Stimulated activated CD4-positive, alpha-beta T cell treated with anti-CD3 and anti-CD28 coated beads, Interleukin-2, amount 100 ng/mL, for 48 hours (primary cell): ENCODE data around the gene CREB1.

Source experiments
- DNase-seq, 2 donors: peaks; one replicate each; pipeline ENCODE4 v3.0.0-alpha.2; 2020

Gene CREB1

DNA sequence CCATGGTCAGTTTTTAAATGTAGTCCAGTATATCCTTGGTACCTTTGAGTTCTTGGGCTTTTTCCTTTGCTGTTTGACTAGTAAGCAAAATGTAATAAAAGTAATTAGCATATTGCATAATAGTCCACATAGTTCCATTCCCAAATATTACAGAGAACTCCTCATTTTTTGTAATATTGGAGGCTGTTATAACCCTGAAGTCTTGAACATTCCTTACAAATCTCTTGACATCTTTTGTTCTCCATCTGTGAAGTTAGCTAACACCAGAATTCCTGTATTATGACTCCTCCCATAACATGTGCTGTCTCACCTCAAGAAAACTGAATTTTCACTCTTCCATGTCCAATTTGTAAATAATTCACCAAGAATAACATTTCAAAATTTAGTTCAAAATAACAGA lies 17.1 kb downstream of the CREB1 start:
- no peak for DNase-seq

DNA sequence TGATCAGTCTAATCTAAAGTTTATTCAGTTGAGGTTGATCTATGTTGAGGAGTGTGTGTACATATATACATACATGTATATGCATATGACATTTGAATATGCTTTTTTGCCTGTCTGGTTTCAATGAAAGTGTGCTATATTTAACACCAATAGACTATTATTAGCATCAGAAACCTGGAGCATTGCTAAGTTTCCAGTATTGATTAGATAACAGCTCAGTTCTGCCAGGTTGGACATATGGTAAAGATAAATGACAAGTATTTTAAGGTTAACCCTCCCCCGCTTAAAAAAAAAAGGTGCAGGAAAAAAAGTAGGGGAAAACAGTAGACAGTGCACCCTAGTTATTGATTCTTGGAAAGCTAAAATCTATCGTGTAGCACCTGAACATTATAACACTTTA lies 19.4 kb downstream of the CREB1 start:
- no peak for DNase-seq

DNA sequence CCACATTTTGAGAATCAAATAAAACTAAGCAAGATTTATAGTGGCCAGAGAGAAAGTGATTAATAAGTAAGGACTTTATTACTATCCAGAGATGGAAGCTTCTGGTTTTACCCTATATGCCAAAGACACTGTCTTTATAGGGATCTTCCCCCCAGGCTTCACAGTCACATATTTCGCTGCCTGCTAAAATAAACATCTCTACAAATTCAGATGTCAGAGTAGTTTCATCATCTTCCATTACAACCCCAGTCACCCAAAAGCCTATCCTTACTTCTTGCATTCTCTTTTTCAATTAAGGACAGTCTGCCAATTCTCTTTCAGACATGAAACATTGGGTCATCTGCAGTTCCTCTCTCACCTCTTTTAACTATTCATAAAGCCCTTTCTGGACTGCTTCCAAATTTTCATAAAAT lies 28.3 kb downstream of the CREB1 start:
- DNase-seq: no peak

DNA sequence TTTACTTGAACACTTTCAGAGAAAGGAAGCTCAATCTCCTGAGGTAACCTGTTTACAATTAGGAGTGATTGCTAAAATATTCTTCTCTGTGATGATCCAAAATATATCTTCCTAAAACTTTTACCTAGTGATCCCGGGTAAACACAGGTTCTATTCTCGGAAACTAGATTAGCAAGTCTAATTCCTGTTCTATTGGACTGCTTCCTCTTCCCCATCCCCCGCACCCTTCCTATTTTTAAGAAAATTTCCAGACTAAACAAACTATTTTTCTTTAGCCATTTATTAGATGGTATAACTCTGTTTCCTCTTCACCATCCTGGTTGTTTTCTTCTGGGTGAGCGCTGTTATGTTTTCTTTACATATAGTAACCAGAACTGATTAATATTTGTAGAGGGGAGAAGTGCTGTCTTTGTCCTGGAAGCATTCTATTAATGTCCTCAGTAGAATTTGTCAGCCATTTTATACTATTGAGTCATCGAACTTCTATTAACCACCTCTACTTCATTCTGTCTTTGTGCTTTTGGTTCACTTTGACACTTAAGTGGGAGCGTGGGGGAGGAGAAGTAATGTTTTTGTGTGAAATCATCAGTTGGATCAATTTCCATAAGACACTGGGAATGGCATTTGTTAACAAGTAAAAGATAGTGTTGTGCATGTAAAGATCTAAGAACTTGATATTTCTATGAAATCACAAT lies 31.8 kb downstream of the CREB1 start:
- DNase-seq: no peak

DNA sequence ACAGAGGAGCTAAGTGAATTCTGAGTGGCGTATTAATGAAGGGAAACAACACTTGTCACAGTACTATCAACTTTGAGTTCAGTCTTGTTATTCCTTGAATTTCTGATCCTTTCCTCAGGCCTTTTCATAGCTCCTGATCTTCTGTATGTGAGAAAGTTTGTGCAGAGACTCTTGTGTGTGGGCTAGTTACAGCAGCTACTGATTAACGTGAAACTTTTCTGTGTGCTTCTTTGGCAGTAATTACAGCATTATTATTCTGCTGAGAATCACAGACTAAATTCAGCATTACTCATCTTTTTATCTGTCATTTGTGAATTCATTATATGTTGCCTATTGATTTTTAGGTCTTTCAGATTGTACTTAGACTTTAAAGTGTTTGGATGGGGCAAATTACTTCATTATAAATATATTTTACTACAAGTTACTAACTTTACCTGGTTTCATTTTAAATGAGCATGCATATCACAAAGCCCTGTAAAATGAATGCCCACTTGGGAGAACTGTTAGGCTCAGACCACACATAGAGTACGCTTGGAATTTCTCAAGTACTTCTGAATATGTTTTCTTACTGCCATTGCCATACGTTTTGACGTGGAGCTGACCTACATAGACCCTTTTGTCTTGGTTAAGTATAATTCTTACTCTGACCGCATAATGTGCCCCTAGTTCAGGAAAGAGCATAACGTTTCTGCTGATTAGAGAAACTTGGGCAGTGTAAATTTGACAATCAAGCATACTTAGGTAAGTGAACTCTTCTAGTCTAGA lies 36.2 kb downstream of the CREB1 start:
- no peak for DNase-seq

DNA sequence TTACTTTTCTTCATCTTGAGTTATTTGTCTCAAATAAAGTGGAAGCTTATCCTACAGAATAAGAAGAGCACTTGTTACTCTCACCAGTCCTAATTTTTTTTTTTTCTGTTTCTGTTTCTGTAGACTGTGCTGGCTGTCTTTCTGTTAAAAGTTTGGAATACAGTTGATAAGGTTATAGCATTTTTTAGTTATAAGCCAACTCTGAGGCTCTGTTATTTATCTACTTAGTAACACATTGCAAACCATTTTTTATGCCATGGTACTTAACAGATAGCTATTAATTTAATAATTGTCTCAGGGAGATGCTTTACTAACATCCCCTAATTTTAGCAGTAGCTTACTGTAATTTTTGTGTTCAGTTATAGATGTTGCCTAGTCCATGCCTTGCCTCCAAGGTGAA lies 37.9 kb downstream of the CREB1 start:
- DNase-seq: no peak

DNA sequence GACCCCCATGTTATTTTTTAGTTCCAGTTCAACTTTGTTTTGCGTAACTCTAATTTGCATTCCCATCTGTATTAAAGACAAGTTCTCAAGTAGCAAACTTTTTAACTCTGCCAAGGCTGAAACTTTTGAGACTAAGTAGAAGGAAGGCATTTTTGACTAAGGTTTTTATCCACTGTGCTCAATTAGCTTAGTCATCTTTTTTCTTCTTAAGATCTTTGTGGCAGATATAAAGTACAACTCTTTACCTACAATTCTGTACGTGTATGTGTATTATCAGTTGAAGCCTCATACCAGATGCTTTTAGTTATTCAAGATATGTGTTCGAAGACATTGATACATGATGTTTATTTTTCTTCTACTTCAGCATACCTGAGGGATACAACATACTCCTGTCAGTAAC lies 41.6 kb downstream of the CREB1 start:
- no peak for DNase-seq

DNA sequence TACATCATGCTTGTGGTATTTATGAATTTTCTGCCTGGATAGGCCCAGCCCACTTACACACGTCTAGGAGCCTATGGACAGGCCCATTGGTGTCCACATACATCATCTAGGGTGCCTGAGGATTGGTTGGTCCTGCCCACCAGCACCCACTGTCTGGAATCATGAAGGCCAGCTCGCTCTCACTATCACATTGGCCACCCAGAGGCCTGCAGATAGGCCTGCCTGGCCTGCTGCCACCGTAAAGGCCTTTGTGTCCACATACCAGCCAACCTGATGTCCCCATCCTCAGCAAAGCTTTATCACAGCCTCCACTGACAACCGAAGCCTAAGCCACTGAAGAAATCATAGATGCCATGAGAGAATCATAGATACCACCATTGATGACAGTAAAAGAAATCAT lies 55.2 kb downstream of the CREB1 start:
- no peak for DNase-seq

DNA sequence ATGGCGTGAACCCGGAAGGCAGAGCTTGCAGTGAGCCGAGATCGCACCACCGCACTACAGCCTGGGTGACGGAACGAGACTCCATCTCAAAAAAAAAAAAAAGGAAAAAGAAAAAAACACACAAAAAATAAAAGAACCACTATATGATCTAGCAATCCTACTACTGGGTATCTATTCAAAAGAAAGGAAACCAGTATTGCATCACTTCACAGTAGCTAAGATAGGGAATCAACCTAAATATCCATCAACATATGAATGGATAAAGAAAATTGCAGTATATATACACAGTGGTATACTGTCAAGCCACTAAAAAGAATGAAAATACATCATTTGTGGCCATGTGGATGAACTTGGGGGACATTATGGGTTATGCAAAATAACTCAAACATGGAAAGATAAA lies 57.5 kb downstream of the CREB1 start:
- DNase-seq: no peak

DNA sequence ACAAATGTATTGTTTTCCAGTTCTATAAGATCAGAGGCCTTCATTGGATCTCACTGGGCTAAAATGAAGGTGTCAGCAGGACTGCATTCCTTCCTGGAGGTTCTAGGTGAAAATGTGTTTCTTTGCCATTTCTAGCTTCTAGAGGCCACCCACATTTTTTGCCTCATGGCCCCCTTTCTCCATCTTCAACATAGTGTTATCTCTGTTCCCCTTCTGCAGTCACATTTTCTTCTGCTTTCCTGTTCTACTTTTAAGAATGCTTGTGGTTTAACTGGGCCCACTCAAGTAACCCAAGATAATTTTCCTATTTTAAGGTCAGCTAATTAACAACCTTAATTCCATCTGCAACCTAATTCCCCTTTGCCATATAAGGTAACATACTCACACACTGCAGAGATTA lies 59.4 kb downstream of the CREB1 start:
- no peak for DNase-seq

DNA sequence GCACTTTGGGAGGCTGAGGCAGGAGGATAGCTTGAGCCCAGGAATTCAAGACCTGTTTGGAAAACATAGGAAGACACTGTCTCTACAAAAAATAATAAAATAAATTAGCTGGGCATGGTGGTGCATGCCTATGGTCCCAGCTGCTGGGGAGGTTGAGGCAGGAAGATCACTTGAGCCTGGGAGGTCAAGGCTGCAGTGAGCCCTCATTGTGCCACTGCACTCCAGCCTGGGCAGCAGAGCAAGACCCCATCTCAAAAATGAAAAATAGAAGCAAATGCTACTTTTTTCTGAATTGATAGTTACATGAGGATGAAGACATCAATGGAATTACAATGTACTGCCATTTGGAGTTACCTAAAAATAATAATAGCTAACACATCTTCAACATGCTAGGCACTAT lies 63.5 kb downstream of the CREB1 start:
- no peak for DNase-seq

DNA sequence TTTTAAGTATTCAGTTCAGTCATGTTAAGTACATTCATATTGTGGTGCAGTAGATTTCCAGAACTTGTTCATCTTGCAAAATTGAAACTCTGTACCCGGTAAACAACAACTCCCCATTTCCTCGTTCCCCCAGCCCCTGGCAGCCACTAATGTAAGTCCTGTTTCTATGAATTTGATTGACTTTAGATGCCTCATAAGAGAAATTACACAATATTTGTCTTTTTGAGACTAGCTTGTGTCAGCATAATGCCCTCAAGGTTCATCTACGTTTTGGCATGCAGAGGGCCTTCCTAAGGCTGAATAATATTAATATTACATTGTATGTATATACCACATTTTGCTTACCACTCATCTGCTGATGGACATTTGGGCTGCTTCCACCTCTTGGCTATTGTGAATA lies 64.5 kb downstream of the CREB1 start:
- no peak for DNase-seq

DNA sequence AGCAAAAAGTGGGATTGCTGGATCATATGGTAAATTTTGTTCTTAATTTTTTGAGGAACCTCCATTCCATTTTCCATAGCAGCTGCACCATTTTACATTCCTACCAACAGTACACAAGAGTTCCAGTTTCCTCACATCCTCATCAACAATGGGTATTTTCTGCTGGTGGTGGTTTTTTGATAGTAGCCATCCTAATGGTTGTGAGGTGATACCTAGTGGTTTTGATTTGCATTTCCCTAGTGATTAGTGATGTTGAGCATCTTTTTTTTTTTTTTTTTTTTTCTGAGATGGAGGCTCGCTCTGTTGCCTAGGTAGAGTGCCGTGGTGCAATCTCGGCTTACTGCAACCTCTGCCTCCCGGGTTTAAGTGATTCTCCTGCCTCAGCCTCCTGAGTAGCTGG lies 65.0 kb downstream of the CREB1 start:
- no peak for DNase-seq

DNA sequence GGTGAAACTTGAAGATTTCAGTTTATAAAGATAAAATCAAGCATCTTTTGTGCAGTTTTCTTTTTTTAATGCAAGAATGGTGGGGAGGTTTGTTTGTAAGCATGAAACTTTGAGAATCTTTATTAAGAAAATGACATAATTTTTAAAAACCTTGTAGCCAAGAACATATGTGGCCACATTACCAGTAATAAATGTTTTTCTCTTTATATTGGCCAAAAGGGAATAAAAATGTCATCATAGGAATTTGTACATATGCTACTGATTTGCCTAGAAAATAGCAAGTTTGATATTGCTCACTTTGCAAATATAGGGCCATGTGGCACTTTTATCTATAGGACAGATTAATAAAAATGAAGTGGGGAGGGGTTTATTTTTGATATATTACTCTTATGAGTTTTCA lies 69.9 kb downstream of the CREB1 start:
- no peak for DNase-seq

DNA sequence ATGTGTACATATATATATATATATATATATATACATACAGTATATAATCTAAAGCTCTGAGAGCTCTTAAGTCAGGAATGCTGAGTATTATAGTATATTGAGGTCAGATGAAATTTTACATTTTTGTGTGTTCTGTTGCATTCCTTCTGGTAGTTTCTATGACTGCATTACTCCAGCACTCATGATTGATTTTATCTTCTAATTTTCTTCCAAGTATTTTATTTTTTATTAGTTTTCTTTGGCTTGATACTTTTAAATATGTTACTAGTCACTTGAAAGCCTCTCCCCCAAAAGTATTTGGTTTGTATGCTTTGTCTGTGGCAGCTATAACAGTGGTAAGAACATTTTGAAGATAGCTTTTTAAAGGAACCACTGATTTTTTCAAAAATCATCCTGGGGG lies 70.5 kb downstream of the CREB1 start:
- DNase-seq: no peak

DNA sequence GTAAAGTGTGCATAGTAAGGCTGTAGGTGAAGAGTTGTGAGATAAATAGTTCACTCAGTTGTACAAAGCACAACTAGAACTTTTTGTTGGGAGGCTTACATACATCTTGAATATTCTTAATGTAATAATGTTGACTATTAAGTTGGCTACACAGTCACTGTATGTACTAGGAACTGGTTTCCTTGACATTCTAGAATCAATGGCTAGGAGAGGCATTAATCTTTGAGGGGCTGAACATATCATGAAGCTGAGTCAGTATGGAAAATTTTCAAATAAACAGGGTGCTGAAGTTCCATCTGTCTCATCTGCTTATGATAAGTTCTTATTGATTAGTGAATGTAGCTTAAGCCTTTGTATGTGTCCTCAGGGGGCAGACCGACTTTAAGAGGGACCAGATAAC lies 72.0 kb downstream of the CREB1 start:
- DNase-seq: no peak

DNA sequence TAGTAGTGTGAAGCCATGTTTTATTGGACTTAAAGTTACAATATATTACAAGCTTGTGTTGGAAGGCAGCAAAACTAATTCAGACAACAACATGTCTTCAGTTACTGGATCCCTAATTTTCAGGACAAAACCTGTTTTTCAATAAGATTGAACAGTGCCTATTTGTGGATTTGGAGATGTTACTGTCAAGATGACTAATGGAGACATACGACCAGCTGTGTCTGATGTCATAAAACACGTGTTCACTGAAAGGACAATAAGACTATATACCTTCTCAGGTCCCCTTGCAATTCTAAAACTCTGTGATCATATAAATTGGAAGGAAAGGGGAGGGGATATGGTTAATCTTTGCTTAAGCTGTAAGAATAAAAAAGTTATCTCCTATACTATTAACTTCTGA lies 73.7 kb downstream of the CREB1 start:
- no peak for DNase-seq

DNA sequence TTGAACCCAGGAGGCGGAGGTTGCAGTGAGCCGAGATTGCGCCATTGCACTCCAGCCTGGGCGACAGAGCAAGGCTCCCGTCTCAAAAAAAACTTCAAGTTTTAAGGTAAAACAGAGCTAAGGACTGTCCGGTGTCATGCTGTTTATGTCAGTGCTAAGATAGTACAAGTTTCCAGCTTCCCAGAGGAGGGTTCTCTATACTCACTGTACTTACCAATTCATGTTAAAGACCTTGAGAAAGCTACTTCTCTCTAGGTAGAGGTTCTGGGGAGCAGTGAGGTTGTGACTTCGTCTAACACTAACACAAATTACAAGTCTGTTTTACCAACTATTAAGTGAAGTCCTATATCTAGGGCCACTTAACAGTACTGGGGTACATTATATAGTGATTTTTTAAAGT lies 76.6 kb downstream of the CREB1 start:
- no peak for DNase-seq

DNA sequence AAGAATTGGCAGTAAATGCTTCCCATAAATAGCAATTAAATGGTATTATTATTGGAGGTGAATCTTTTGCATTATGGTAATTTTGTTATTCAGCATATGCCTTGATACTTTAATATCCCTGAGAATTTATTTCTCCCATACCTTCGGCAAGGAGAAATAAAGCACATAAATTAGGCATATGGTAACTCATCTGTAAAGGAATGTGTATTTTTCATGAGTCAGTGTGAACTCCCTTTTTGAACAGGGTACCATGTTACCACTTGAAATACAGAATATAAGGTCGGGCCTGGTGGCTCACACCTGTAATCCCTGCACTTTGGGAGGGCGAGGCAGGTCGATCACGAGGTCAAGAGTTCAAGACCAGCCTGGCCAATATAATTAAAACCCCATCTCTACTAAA lies 77.1 kb downstream of the CREB1 start:
- DNase-seq: no peak

DNA sequence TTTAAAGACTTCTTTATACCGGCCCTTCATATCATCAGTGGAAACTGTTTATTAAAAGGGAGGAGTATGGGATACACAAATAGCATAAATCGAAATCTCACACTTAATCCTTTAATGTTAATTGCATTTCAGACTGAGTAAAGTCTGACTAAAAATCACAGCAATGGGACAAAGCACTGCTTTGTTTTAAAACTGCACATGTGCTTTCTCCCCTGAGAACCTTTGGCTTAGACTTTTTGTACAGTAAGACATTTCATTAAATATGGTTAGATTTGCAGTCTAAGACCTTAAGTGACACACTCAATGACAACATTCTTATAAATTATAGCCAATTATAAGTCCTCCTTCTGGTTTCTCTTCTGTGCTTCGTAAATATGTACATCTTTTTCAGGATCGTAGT lies 83.0 kb downstream of the CREB1 start:
- DNase-seq: no peak

DNA sequence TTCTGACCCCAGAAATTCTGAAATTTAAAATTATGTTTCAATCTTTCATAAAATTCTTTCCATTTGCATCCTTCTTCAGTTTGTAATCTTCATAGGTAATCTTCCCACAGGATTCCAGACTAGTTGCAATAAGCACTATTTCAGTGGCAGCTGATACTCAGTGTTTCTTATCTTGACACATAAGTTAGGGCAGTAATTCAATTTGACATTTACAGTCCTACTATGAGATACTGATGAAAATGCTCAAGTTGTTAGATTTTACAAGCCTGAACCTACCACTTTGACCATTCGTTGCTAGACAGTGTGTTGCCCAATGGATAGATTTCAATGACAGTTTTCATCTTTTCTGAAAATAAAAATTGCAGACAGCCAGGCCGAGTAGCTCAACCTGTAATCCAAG lies 85.1 kb downstream of the CREB1 start:
- no peak for DNase-seq

DNA sequence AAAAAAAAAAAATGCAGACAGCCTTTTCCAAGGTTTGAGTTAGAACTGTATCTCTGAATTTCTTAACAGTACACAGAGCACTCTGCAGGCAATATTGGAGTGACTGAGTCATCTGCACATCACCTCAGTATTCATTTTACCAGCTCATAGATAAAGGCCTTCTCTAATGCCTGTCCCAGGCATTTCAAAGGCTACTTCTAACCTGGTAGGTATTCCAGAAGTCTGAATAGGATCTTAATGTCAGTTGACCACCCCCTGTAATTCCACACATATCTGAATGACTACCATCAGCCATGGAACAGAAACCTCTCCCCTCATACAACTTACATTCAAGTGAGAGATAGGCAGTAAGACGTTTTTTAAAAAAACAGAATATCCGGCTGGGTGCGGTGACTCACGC lies 86.4 kb downstream of the CREB1 start:
- DNase-seq: no peak

DNA sequence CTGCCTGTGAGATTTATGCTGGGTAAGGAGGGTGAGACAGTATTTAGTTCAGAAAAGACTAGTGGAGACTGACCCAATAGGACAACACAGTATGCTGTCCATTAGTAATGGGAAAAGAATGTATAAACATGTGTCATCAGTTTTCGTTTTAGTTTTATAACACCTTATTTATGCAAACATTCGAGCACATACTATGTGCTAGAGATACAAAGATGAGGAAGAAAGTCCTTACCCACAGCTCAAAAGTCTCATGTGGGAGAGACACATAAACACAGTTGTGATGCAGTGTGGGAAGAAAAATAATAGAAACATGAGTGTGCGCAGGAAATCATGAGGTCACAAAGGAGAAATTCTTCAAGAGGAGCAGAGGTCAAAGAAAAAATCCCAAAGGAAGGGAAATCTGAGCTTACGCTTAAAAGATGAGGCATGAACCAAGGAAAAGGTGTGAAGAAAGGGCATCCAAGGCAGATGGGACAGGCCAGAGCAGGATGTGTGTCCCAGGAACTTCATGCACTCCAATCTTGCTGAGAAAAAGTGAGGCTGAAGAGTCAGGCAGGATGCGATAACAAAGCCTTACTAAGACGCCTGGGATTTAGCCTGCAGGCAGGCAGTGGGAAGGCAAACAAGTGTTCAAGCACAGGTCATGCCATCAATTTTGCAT lies 87.4 kb downstream of the CREB1 start:
- DNase-seq: no peak

DNA sequence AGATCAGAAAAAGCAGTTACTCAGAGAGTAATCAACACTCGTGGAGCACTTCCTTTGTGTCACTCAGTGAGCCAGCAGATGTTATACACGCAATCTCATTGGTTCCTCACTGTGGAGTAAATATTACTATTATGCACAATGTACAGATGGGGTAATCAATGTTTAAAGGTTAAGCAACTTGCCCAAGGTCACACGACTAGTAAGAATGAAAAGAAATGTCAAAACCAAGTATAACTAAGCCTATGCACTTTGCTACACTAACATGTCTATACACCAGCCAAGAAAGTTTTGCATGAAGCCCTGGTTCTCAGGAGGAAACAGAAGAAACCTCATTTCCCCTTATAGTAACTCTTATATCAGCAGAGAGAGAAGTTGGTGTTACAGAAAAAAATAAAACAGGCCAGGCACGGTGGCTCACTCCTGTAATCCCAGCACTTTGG lies 90.0 kb downstream of the CREB1 start:
- no peak for DNase-seq
